ENCODE measurements around the gene RETREG2. TPM values are rescaled to one million over a fixed set of nuclear protein-coding genes. Genes with fewer than 3 reads are reported as not detected.

RETREG2 gene
- total RNA-seq, 2 experiments from 2014 or later, result 107 to 113 TPM

DNA sequence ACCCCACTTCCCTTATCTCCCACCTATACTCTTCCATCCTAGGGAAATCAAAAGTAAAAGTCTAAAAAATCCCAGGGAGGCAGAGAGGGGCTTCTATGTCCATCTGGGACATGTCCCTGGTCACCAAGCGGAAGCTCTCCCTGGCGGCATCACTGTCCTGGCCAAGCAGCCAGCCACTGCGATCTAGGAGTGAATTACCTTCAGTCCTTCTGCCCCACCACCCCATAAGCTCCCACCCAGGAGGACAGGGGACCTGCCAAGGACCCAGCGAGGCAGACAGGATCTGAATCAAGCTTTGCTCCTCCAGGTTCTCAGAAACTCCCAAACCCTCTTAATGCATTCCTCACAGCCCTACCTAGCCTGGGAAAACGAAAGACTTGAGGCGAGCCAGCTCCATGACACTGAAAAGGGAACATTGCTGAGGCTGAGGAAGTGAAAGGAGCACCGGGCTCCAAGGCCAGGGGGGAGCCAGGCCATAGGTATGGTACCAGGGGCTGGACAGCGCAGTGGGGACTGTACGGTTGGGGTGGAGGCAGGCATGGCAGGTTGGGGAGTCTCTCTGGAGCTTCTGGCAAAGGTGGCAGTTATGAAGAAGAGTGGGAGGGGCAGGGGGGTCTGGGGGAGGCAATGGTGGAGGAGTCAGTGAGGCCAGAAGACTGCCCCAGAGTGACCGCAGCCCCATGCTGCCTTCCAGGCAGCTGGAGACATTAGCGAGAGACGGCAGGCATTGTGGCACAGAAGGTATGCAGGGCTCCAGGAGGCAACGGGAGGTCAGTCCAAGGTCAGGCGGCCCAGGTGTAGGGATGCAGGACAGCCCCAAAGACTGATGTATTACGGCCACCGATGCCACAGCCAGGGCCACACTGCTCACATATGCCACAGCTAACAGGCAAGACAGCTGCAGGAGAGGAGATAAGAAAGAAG, 5.6 kb upstream of the RETREG2 start:
- no peaks in the 10 kb centered on the region for H3K27me3 Mint-ChIP-seq
- H3K9me3 Mint-ChIP-seq, result no peaks in the 10 kb centered on the region
- H3K36me3 Mint-ChIP-seq (ENCODE audit: low read depth), result peaks cover 40% of the 10 kb centered on the region
- H3K4me1 Mint-ChIP-seq, result peaks cover 45% of the 10 kb centered on the region
- peak overlapping the region; percentile 45 for H3K27ac Mint-ChIP-seq
- POLR2A ChIA-PET, result interaction anchor here (0.8 to 12.0 kb wide), 4 partner anchors 35 to 106 kb away, joined by 3 to 160 read pairs (median 34); partner anchors contain the start of genes DNAJB2, TUBA4A, TUBA4B and ZFAND2B
- H3K4me3 Mint-ChIP-seq, result no peak overlapping the region
- CTCF ChIA-PET, result interaction anchor here (0.7 to 2.9 kb wide), 13 partner anchors 9 to 122 kb away, joined by 3 to 14 read pairs (median 4); partner anchors contain the start of gene DNAJB2
- no peak for DNase-seq

GRCh38 chr2:219173176-219173575, 4.9 kb upstream of the RETREG2 start:
- Mint-ChIP-seq H3K27me3 (no peaks in the 10 kb centered on the region), H3K9me3 (no peaks in the 10 kb centered on the region), H3K4me3 (no peak overlapping the region), H3K4me1 (peaks cover 46% of the 10 kb centered on the region), H3K27ac (peak overlapping the region; percentile 31), H3K36me3 (ENCODE audit: low read depth) (peaks cover 40% of the 10 kb centered on the region)
- ChIA-PET CTCF (interaction anchor here (1.1 to 1.5 kb wide), 4 partner anchors 12 to 106 kb away, joined by 3 to 6 read pairs (median 4); partner anchors contain the start of gene DNAJB2), POLR2A (interaction anchor here (1.2 to 12.0 kb wide), 4 partner anchors 35 to 106 kb away, joined by 3 to 160 read pairs (median 35); partner anchors contain the start of genes DNAJB2, GLB1L, STK16 and TUBA4A)
- DNase-seq, result no peak

DNA sequence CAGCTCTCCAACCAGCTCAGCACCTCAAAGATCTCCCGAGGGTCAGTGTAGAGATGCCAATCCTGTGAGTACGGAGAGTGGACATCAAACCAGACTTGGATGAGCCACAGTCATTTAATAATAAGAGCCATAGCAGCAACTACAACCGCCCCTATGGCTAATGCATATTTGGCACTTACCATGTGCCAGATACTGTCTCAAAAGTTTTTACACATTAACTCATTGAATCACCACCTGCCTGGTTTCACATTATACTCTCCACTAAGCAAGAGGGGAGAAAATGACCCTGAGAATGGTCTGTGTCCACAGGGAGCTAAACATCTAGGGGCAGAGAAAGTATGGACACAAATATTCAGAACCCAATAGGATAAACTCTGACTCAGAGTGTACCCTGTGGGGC, 3.9 kb upstream of the RETREG2 start:
- CTCF ChIA-PET, result interaction anchor here (0.7 to 3.9 kb wide), 4 partner anchors 14 to 105 kb away, joined by 3 to 25 read pairs (median 4); partner anchors contain the start of genes DNAJB2 and NHEJ1
- Mint-ChIP-seq H3K9me3 (no peaks in the 10 kb centered on the region), H3K4me3 (peak overlapping the region; percentile 16), H3K27me3 (no peaks in the 10 kb centered on the region), H3K36me3 (ENCODE audit: low read depth) (peaks cover 47% of the 10 kb centered on the region), H3K4me1 (peaks cover 51% of the 10 kb centered on the region), H3K27ac (peak overlapping the region; percentile 12)
- DNase-seq, result no peak
- POLR2A ChIA-PET, result interaction anchor here (1.3 to 12.0 kb wide), 5 partner anchors 9 to 79 kb away, joined by 3 to 160 read pairs (median 4); partner anchors contain the start of genes GLB1L, STK16, TUBA4A and TUBA4B

- peak overlapping the region; percentile 81 for H3K4me3 Mint-ChIP-seq
- H3K27ac Mint-ChIP-seq, result peak overlapping the region; percentile 12
- POLR2A ChIA-PET, result interaction anchor here (1.3 to 12.0 kb wide), 9 partner anchors 8 to 120 kb away, joined by 3 to 160 read pairs (median 17); partner anchors contain the start of genes DNAJB2, GLB1L, STK16 and TUBA4A
- H3K36me3 Mint-ChIP-seq (ENCODE audit: low read depth), result peaks cover 51% of the 10 kb centered on the region
- H3K9me3 Mint-ChIP-seq, result no peaks in the 10 kb centered on the region
- no peak for DNase-seq
- CTCF ChIA-PET, result interaction anchor here (1.2 to 3.9 kb wide), 6 partner anchors 15 to 195 kb away, joined by 3 to 26 read pairs (median 8); partner anchors contain the start of genes NHEJ1 and TUBA4A
- peaks cover 57% of the 10 kb centered on the region for H3K4me1 Mint-ChIP-seq
- H3K27me3 Mint-ChIP-seq, result no peaks in the 10 kb centered on the region
Observed at GRCh38 chr2:219174801-219175200, 3.3 kb upstream of the RETREG2 start.

DNA sequence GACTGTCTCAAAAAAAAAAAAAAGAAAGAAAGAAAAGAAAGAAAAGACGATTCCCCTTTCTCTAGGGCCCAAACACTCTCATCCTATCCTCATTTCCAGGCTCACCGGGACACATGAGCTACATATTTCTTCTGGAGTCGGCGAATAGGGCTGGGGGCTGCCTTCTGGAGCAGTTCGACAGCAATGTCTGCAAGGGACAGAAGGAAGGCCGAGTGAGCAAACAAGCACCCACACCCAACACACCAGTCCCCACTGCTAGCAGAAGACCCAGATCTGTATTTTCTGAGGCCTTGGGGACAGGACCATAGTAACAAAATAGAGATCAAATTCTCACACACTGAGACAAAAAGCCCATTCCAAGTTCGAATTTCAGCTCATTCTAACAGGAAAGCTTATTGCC, 2.6 kb upstream of the RETREG2 start:
- ChIA-PET POLR2A (interaction anchor here (1.7 to 12.0 kb wide), 12 partner anchors 10 to 120 kb away, joined by 4 to 160 read pairs (median 26); partner anchors contain the start of genes ABCB6, ANKZF1, ATG9A and DNAJB2), CTCF (interaction anchor here (0.8 to 3.9 kb wide), 13 partner anchors 12 to 195 kb away, joined by 3 to 26 read pairs (median 5); partner anchors contain the start of genes DNAJB2, GLB1L, NHEJ1 and STK16)
- H3K27me3 Mint-ChIP-seq, result no peaks in the 10 kb centered on the region
- DNase-seq, result no peak
- H3K4me3 Mint-ChIP-seq, result peak overlapping the region; percentile 81
- H3K9me3 Mint-ChIP-seq, result no peaks in the 10 kb centered on the region
- H3K27ac Mint-ChIP-seq, result peak overlapping the region; percentile 99
- peaks cover 57% of the 10 kb centered on the region for H3K36me3 Mint-ChIP-seq (ENCODE audit: low read depth)
- peaks cover 61% of the 10 kb centered on the region for H3K4me1 Mint-ChIP-seq

DNA sequence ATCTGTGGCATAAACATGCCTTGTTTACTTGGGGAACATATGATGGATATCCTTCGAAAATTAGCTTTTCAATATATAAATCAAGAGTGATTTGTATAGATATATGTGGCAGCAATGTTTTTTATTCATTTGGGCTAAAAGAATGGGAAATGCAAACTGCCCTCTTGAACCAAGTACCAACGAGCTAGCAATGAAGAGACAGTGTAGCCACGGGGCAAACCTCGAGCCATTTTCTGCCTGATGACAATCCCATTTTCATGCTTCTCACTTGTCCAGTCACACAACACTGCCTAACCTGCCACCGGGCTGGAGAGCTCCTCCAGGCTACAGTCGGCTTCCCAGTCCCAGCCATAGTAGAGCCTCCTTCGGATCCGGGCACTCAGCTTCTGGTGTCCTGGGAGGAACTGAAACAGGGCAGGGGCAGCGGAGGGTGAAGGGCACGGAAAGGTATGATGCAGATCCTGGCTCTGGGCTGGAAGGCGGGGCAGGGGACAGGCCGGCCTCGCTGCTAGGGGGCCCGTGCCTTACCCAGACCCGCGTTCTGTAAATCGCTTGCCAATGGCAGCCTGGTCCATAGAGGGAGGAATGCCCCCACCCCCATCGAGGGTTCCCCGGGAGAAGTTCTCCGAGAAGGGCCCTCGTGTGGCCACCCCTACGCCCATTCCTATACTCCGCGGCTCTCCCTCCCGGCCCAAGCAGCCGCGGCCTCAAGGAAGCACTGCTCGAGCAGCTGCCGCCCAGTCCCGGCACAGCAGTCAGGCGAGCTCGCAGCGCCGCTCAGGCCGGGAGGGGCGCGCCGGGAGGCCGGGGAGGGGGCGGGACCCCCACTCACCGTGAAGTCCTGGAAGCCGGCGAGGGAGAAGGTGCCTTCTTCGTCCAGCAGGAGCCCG, 1.9 kb upstream of the RETREG2 start:
- ChIA-PET CTCF (interaction anchor here (0.7 to 3.9 kb wide), 17 partner anchors 13 to 196 kb away, joined by 3 to 26 read pairs (median 5); partner anchors contain the start of genes DNAJB2, GLB1L, NHEJ1 and STK16), POLR2A (interaction anchor here (0.6 to 12.0 kb wide), 30 partner anchors 9 to 957 kb away, joined by 3 to 160 read pairs (median 6); partner anchors contain the start of genes ABCB6, ANKZF1, ATG9A and DNAJB2)
- H3K27ac Mint-ChIP-seq, result peak overlapping the region; percentile 99
- peak overlapping the region; percentile 81 for H3K4me3 Mint-ChIP-seq
- H3K9me3 Mint-ChIP-seq, result no peaks in the 10 kb centered on the region
- DNase-seq, result peak; percentile 43
- peaks cover 63% of the 10 kb centered on the region for H3K4me1 Mint-ChIP-seq
- H3K36me3 Mint-ChIP-seq (ENCODE audit: low read depth), result peaks cover 64% of the 10 kb centered on the region
- no peaks in the 10 kb centered on the region for H3K27me3 Mint-ChIP-seq

DNA sequence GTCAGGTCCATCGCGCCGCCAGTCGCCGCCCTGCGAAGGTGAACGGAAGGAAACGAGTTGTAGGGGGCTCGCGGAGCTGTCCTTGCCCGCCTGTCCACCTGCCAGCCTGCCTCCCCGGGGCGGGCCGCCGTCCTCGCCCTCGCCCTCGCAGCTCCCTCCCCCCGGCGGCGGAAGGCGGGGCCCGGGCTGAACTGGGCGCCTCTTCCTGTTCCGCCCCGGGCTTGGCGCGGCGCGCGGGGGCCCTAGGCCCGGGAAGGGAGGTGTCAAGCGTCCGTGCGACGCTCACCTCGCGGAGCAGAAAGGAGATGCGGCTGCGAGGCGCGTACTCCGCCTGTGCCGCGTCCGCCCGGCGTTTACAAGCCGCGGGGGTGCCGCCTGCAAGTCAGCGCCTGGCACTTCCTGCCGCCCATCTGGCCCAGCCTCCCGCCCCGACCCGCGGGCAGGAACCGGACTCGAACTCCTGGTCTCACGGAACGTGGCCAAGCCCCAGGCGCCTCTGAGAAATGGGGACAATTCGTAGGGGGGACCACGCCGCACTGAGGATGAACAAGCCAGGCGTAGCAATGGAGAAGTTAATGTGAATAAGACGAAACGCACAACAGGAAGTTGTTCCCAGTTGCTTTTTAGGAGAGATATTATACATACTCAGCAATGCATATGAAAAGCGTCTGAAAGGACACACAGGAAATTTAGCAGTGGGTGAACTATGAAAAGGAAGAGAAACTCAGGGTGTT, 1.1 kb upstream of the RETREG2 start, which contains the start of gene CNPPD1:
Gene CNPPD1 (minus strand): TSS at position 108 of the 734 bp plus-strand sequence. CDS start 97 bp downstream, at position 11.
- ChIA-PET CTCF (interaction anchor here (0.7 to 3.9 kb wide), 11 partner anchors 17 to 119 kb away, joined by 3 to 26 read pairs (median 6); partner anchors contain the start of genes GLB1L, NHEJ1, STK16 and ZFAND2B), POLR2A (interaction anchor here (0.6 to 12.0 kb wide), 30 partner anchors 8 to 958 kb away, joined by 3 to 160 read pairs (median 6); partner anchors contain the start of genes ABCB6, ANKZF1, ATG9A and DNAJB2)
- no peaks in the 10 kb centered on the region for H3K9me3 Mint-ChIP-seq
- H3K4me3 Mint-ChIP-seq, result peak within 1 kb of the TSS; percentile 81
- DNase-seq, result peak; percentile 92
- peak within 1 kb of the TSS; percentile 99 for H3K27ac Mint-ChIP-seq
- H3K36me3 Mint-ChIP-seq (ENCODE audit: low read depth), result peaks cover 64% of the 10 kb centered on the region
- H3K27me3 Mint-ChIP-seq, result no peaks in the 10 kb centered on the region
- H3K4me1 Mint-ChIP-seq, result peaks cover 66% of the 10 kb centered on the region

- Mint-ChIP-seq H3K27ac (peak overlapping the region; percentile 81), H3K27me3 (no peaks in the 10 kb centered on the region), H3K9me3 (no peaks in the 10 kb centered on the region), H3K36me3 (ENCODE audit: low read depth) (peaks cover 66% of the 10 kb centered on the region), H3K4me3 (peak overlapping the region; percentile 85), H3K4me1 (peaks cover 77% of the 10 kb centered on the region)
- peak; percentile 57 for DNase-seq
- CTCF ChIA-PET, result interaction anchor here (2.2 kb wide), 1 partner anchor 28 kb away, joined by 7 read pairs; the partner anchor contains the start of gene ZFAND2B
- POLR2A ChIA-PET, result interaction anchor here (1.2 to 12.0 kb wide), 4 partner anchors 13 to 51 kb away, joined by 4 to 160 read pairs (median 27); partner anchors contain the start of genes ANKZF1, ATG9A and ZFAND2B
Observed at GRCh38 chr2:219178377-219179175, 501 bp downstream of the RETREG2 start.

DNA sequence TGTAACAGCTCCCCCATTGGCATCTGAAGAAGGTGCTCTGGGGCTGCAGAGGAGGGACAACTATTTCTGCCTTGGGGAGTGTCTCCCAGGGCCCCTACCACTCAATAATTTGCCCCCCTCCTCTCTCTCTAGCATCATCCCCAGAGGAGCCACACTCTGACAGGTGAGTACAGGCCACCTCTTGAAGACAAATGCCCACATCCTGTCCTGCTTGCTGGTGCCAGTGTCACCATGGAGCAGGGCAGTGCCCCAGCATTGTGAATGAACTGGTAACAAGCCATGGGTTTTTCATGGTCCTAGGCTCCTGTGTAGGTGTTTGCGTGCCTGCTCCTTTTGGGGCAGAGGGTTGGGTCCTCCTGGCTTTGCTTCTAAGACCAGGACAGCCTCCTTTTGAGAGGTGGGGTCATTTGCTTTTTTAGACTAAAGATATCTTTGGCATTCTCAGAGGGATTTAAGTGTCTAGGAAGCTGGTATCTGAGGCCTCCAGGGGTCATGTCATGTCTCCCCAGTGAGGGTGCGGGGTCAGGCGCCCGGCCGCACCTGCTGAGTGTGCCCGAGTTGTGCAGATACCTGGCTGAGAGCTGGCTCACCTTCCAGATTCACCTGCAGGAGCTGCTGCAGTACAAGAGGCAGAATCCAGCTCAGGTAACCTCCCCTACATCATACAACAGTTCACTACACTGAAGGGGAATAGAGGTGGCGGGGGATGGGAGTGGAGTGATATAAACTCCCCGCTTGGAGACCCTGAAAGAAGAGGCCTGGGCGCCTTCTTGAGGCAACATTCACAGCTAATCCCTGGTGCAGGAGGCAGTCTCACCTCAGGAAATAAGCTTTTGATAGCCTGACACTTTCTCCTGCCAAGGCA, 1.8 kb downstream of the RETREG2 start:
- Mint-ChIP-seq H3K27ac (peak overlapping the region; percentile 81), H3K4me1 (peaks cover 70% of the 10 kb centered on the region), H3K27me3 (no peaks in the 10 kb centered on the region), H3K4me3 (peak overlapping the region; percentile 85), H3K36me3 (ENCODE audit: low read depth) (peaks cover 61% of the 10 kb centered on the region), H3K9me3 (no peaks in the 10 kb centered on the region)
- no peak for DNase-seq
- ChIA-PET POLR2A (interaction anchor here (0.6 to 12.0 kb wide), 11 partner anchors 12 to 150 kb away, joined by 3 to 160 read pairs (median 4); partner anchors contain the start of genes ANKZF1, ATG9A, GLB1L and STK16), CTCF (interaction anchor here (0.8 to 2.8 kb wide), 7 partner anchors 9 to 115 kb away, joined by 3 to 16 read pairs (median 4); partner anchors contain the start of genes DNAJB2 and ZFAND2B)
